ENCODE measurements around the gene GPR176. TPM values are rescaled to one million over a fixed set of nuclear protein-coding genes. Genes with fewer than 3 reads are reported as not detected.
A peak's percentile ranks its signal among the peaks of the same experiment; 100 is the strongest.

Gene GPR176
- polyA plus RNA-seq, 3 donors = 0.08 to 0.18 TPM; not detected in 1

DNA sequence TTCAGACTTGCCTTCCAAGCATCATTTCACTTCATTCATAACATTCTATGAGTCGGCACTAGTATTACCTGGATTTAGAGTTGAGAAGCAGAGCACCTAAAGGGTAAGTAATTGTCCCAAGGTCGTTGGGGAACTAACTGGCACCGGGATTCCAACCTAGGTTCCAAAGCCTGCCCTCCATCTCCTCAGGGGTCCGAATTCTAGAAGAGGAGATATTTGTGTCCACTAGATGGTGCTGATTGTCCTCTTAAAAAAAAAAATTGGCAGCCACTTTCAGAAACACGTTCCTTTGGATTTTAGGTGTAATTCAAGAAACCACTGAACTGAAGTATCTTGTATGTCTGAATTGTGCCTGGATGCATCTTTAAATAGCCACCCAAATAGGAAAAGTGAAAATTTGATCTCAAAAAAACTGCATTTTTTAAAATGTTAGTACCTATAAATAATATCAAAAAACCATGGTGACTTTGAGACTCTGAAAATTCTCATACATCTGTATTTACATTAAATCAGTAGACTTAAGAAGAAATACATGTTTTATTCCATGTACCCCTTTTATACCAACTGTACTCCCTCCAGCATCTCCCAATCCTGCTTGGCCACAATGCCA lies 133.5 kb downstream of the GPR176 start:
- H3K4me1 Mint-ChIP-seq = peaks cover 31% of the 10 kb centered on the region
- H3K36me3 Mint-ChIP-seq = peaks cover 3% of the 10 kb centered on the region in 2 donors
- Histone ChIP-seq H2AFZ (ENCODE audit: insufficient read depth, low read depth, low read length, poor library complexity, severe bottlenecking) (no peak overlapping the region), H3K9me3 (replicated peaks in 1 of 2; ENCODE audit: control insufficient read depth in 1 of 2, insufficient read depth in 1 of 2, low read length in 2 of 2) (no peaks in the 10 kb centered on the region), H3K27me3 (ENCODE audit: control insufficient read depth in 2 of 2, insufficient read depth in 2 of 2, low read length in 2 of 2) (no peaks in the 10 kb centered on the region), H3K4me2 (replicated peaks; ENCODE audit: extremely low read depth, low read length, poor library complexity, severe bottlenecking) (no peak overlapping the region), H3K27ac (ENCODE audit: low read depth in 1 of 2, low read length in 2 of 2) (no peak overlapping the region), H3K36me3 (replicated peaks in 1 of 2; ENCODE audit: control insufficient read depth in 1 of 2, insufficient read depth in 2 of 2, low read length in 2 of 2) (no peaks in the 10 kb centered on the region), H3K4me1 (ENCODE audit: control insufficient read depth in 1 of 2, insufficient read depth in 2 of 2, low read length in 2 of 2) (peaks cover 16 to 18% of the 10 kb centered on the region in 2 donors), H3K4me3 (replicated peaks in 1 of 3; ENCODE audit: low read depth in 2 of 3, low read length in 3 of 3) (no peak overlapping the region), H4K20me1 (ENCODE audit: insufficient read depth, low read length) (no peaks in the 10 kb centered on the region), H3K79me2 (ENCODE audit: insufficient read depth, low read length) (peaks cover 12% of the 10 kb centered on the region), H3K9ac (ENCODE audit: insufficient read depth, low read length, poor library complexity, severe bottlenecking) (no peak overlapping the region)
- peak overlapping the region in 1 of 7 donors; percentile 35 for H3K27ac Mint-ChIP-seq
- intact Hi-C loops (cut with micrococcal nuclease) = loop anchor here (5.0 to 10.0 kb wide), 6 partner anchors 148 to 488 kb away; partner anchors contain the start of genes BMF (in 1 of the 2), BUB1B (in 1 of the 2) and EIF2AK4 (in 1 of the 2)
- H3K27me3 Mint-ChIP-seq (ENCODE audit: low read depth in 3 of 3) = no peaks in the 10 kb centered on the region
- H3K4me3 Mint-ChIP-seq = no peak overlapping the region
- WGBS (ENCODE audit: insufficient coverage) = 0% methylated on average over 1 of the region's 5 CpGs
- peak; percentile 23 to 38 (median 35) for DNase-seq
- TF ChIP-seq, protein P1, sequence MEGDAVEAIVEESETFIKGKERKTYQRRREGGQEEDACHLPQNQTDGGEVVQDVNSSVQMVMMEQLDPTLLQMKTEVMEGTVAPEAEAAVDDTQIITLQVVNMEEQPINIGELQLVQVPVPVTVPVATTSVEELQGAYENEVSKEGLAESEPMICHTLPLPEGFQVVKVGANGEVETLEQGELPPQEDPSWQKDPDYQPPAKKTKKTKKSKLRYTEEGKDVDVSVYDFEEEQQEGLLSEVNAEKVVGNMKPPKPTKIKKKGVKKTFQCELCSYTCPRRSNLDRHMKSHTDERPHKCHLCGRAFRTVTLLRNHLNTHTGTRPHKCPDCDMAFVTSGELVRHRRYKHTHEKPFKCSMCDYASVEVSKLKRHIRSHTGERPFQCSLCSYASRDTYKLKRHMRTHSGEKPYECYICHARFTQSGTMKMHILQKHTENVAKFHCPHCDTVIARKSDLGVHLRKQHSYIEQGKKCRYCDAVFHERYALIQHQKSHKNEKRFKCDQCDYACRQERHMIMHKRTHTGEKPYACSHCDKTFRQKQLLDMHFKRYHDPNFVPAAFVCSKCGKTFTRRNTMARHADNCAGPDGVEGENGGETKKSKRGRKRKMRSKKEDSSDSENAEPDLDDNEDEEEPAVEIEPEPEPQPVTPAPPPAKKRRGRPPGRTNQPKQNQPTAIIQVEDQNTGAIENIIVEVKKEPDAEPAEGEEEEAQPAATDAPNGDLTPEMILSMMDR (IDR thresholded peaks at IDR 0.05) = peak; percentile 71
- H3K9me3 Mint-ChIP-seq = peaks cover 0 to 5% (median 0%) of the 10 kb centered on the region in 7 donors

DNA sequence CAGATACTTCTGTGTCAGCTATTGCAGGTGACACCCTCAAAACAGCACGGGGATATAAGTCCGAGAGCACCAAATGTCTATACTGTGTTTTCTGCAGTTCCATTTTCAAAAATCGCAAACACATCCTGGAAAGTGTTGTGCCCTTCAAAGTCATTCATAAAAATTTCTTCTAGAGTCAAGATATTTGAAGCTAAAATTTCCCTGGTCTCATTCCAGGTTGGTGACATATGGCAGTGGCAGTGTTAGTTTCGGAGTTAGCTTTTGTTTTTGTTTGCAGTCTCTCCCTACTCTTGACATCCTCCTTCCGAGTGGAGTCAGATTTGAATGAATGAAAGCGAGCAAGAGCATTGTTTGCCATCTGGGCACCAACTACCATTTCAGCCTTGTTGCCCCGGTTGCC lies 134.2 kb downstream of the GPR176 start:
- Histone ChIP-seq H2AFZ (ENCODE audit: insufficient read depth, low read depth, low read length, poor library complexity, severe bottlenecking) (no peak overlapping the region), H3K79me2 (ENCODE audit: insufficient read depth, low read length) (peaks cover 12% of the 10 kb centered on the region), H3K9ac (ENCODE audit: insufficient read depth, low read length, poor library complexity, severe bottlenecking) (no peak overlapping the region), H3K36me3 (replicated peaks in 1 of 2; ENCODE audit: control insufficient read depth in 1 of 2, insufficient read depth in 2 of 2, low read length in 2 of 2) (no peaks in the 10 kb centered on the region), H3K9me3 (replicated peaks in 1 of 2; ENCODE audit: control insufficient read depth in 1 of 2, insufficient read depth in 1 of 2, low read length in 2 of 2) (no peaks in the 10 kb centered on the region), H3K4me2 (replicated peaks; ENCODE audit: extremely low read depth, low read length, poor library complexity, severe bottlenecking) (no peak overlapping the region), H3K4me1 (ENCODE audit: control insufficient read depth in 1 of 2, insufficient read depth in 2 of 2, low read length in 2 of 2) (peaks cover 17 to 20% of the 10 kb centered on the region in 2 donors), H3K4me3 (replicated peaks in 1 of 3; ENCODE audit: low read depth in 2 of 3, low read length in 3 of 3) (no peak overlapping the region), H3K27me3 (ENCODE audit: control insufficient read depth in 2 of 2, insufficient read depth in 2 of 2, low read length in 2 of 2) (no peaks in the 10 kb centered on the region), H3K27ac (ENCODE audit: low read depth in 1 of 2, low read length in 2 of 2) (no peak overlapping the region), H4K20me1 (ENCODE audit: insufficient read depth, low read length) (no peaks in the 10 kb centered on the region)
- WGBS (ENCODE audit: insufficient coverage) = 100% methylated on average over 2 of the region's 7 CpGs
- no peak for DNase-seq
- intact Hi-C loops (cut with micrococcal nuclease) = loop anchor here (5.0 to 10.0 kb wide), 6 partner anchors 149 to 489 kb away; partner anchors contain the start of genes BMF (in 1 of the 2), BUB1B (in 1 of the 2) and EIF2AK4 (in 1 of the 2)
- TF ChIP-seq, protein P1 (IDR thresholded peaks at IDR 0.05) = no peak
- Mint-ChIP-seq H3K9me3 (peaks cover 0 to 4% (median 0%) of the 10 kb centered on the region in 7 donors), H3K27ac (no peak overlapping the region), H3K4me3 (no peak overlapping the region), H3K36me3 (peaks cover 3% of the 10 kb centered on the region in 2 donors), H3K27me3 (ENCODE audit: low read depth in 3 of 3) (no peaks in the 10 kb centered on the region), H3K4me1 (peaks cover 34% of the 10 kb centered on the region)
